ENCODE measurements around the gene COL5A3.

- no peak for TF ChIP-seq POLR2A (IDR thresholded peaks at IDR 0.05; ENCODE audit: low read depth, low read length)
- no peak for TF ChIP-seq TAF1 (IDR thresholded peaks at IDR 0.05; ENCODE audit: borderline replicate concordance, low read depth, low read length)
- no peak for TF ChIP-seq POLR2AphosphoS5 (IDR thresholded peaks at IDR 0.05; ENCODE audit: low read depth, low read length)
Measured at GRCh38 chr19:9966448-9966847, 43.9 kb downstream of the COL5A3 start.

Data from GM12892 (cell line).